ENCODE results near the gene NUDT1. TPM values are rescaled to one million over a fixed set of nuclear protein-coding genes. Genes with fewer than 3 reads are reported as not detected.

NUDT1 gene
- 100 to 1,000 TPM in 1 of 3 donors, 10 to 100 TPM in 2; 83.7 to 105 (median 96.8) TPM for total RNA-seq

DNA sequence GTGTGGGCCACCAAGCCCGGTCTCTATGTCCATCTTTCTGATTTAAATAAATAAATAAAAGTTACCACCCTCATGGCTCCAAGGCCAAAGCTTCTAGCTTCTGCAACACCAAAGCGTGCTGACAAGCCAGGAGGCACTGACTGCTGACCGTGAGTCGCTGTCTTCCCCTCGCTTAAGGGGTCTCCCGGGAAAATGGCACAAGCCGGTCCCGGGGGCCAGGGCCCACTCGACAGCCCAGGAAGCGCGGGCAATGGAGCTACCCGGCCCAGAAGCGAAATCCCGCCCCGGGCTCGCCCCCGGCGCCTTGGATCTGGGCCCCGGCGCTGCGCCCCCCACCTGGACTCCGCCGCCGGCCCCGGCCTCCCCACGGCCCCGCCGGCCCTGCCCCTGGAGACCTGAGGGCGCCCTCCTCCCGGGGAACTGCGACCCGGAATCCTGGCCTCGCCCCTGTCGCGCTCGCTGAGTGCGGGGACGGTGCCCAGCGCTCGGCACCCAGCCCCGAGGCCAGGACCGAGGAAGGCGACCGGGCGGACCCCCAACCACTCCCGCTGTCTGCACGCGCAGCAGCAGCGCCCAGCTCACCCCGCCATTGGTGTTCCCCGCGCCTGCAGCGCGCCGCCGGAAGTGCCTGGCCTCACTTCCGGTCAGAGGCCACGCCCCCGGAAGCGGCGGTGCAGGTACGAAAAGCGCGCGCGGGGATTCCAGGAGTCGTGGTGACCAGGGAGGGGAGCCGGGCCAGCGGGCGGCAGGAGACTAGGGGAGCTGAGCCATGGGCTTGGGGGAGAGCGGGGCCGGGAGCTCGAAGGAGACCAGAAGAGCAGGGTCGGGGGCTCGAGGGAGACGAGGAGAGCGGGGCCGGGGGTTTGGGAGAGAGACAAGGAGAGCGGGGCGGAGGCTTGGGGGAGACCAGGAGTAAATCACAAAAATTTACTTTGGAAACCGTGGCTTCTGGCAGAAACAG, at the start of gene NUDT1, which contains the start of gene MRM2:
Gene NUDT1, plus strand, starts transcription at position 647 of the 961 bp plus-strand sequence. CDS start 2,349 bp downstream, outside the sequence.
Gene MRM2, minus strand, starts transcription at position 626 of the 961 bp plus-strand sequence. Its CDS starts 36 bp downstream, at position 590.
- peak; percentile 58 for DNase-seq
- H3K4me3 Mint-ChIP-seq: peak within 1 kb of the TSS; percentile 95
- H3K36me3 Mint-ChIP-seq (ENCODE audit: insufficient read depth): peaks cover 12% of the 10 kb centered on the region
- no peaks in the 10 kb centered on the region for H3K27me3 Mint-ChIP-seq (ENCODE audit: low read depth)
- no peaks in the 10 kb centered on the region for H3K9me3 Mint-ChIP-seq
- peak; percentile 88 to 90 for ATAC-seq
- peaks cover 12% of the 10 kb centered on the region for H3K4me1 Mint-ChIP-seq (ENCODE audit: low read depth)

DNA sequence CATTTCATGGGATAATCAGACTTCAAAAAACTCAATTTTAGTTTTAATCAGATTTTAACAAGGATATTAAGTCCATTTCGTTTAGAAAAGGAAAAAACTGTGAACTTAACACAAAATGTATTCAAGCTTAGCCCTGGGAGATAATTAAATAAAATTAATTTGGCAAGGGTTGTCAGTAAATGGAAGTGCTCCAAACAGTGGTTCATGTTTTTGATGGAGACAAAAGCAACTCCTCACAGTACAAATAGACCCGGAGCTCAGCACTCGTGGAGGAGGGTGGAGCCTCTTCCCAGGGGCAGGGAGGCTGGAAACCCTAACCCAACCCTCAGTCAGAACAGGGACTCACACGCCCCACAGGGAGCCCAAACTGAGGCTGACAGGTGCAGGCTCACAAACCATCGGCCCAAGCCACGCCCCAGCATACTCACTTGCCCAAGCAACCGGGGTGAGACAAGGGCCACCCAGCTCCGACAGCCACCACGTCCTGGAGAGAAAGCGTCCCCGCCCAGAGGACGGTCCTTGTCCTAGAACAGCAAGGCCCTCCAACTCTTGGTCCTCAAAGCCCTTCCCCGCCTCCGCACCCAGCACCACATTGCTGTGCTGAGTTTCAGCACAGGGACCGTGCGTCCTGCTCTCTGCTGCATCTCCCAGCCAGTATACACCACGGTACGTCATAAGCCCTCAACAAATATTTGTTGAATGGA, 49.0 kb upstream of the NUDT1 start:
- ATAC-seq: no peak
- Mint-ChIP-seq H3K4me1 (ENCODE audit: low read depth) (peaks cover 2% of the 10 kb centered on the region), H3K4me3 (no peak overlapping the region), H3K27me3 (ENCODE audit: low read depth) (no peaks in the 10 kb centered on the region), H3K36me3 (ENCODE audit: insufficient read depth) (peaks cover 55% of the 10 kb centered on the region), H3K9me3 (peaks cover 12% of the 10 kb centered on the region)
- no peak for DNase-seq

DNA sequence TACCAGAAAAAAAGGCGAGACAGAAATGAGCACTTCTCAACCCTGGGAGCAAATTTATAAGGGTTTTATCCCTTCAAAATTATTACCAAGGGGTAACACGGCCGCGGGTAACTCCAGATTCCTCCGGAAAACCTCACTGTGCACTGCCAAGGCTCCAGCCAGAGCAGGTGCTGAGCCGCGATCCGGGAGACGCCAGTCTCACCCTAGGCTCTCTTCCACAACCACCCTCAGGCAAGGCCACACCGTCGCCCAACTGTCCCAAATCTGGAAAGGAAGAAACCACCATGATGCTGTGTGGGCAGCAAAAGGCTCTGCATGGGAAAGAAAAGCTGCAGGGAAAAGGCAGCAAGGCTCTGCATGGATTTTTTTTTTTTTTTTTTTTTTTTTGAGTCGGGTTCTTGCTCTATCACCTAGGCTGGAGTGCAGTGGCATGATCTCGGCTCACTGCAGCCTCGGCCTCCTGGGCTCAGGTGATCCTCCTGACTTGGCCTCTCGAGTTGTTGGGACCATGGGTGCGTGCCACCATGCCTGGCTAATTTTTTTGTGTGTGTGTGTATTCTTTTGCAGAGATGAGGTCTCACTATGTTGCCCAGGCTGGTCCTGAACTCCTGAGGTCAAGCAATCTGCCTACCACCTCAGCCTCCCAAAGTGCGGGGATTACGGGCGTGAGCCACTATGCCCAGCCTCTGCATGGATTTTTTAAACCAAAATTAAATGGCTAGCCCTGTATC, 48.3 kb upstream of the NUDT1 start:
- no peak for ATAC-seq
- peaks cover 7% of the 10 kb centered on the region for H3K9me3 Mint-ChIP-seq
- H3K36me3 Mint-ChIP-seq (ENCODE audit: insufficient read depth): peaks cover 51% of the 10 kb centered on the region

DNA sequence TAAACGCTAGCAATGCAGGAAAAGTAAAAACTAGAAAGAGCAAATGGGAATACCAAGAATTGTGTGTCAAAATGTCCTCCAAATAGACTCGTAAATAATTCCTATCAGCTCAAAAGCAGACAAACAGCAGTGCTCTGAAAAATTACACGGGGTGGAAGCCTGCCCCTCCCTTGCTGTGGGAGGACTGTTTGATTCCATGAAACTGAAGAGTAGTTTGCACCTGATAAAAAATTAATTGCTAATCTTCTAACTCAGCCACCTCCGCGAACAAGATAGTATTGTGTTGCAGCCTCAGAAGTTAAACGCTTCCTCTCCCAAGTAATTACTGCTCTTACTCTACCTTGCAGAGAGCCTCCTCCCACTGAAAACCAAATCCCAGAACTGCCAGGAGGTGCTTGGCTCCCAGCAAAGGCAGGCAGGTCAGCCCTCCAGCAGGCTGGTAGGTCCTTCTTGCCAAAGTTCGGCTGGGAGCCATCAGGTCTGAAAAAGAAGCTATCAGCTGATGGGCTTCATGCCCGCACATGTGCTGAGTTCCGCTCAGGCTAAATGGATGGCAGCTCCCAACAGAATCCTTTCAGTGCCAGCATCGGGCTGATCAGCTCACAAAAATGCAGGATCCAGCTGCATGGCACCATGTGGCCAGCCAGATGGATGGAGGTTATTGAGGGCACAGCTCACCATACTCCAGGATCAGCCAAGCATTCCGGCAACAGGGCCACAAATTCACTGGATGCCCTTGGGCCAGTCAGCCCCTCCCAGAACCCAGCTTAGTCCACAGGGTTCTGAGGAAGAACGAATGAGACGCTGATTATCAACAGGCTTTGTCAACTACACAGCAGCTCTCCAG, 46.4 kb upstream of the NUDT1 start:
- H3K27me3 Mint-ChIP-seq (ENCODE audit: low read depth): no peaks in the 10 kb centered on the region
- no peaks in the 10 kb centered on the region for H3K4me1 Mint-ChIP-seq (ENCODE audit: low read depth)
- no peaks in the 10 kb centered on the region for H3K9me3 Mint-ChIP-seq
- no peak overlapping the region for H3K4me3 Mint-ChIP-seq
- peaks cover 43% of the 10 kb centered on the region for H3K36me3 Mint-ChIP-seq (ENCODE audit: insufficient read depth)
- no peak for DNase-seq
- ATAC-seq: no peak

More for the DNA sequence above, 48.3 kb upstream of the NUDT1 start:
- Mint-ChIP-seq H3K4me1 (ENCODE audit: low read depth) (peaks cover 2% of the 10 kb centered on the region), H3K27me3 (ENCODE audit: low read depth) (no peaks in the 10 kb centered on the region), H3K4me3 (no peak overlapping the region)
- no peak for DNase-seq

- peaks cover 41% of the 10 kb centered on the region for H3K36me3 Mint-ChIP-seq (ENCODE audit: insufficient read depth)
- no peak for ATAC-seq
- no peaks in the 10 kb centered on the region for H3K9me3 Mint-ChIP-seq
- H3K27me3 Mint-ChIP-seq (ENCODE audit: low read depth): no peaks in the 10 kb centered on the region
- no peak for DNase-seq
- no peaks in the 10 kb centered on the region for H3K4me1 Mint-ChIP-seq (ENCODE audit: low read depth)
- no peak overlapping the region for H3K4me3 Mint-ChIP-seq
These were observed 45.3 kb upstream of the NUDT1 start for GRCh38 chr7:2196381-2197378.

DNA sequence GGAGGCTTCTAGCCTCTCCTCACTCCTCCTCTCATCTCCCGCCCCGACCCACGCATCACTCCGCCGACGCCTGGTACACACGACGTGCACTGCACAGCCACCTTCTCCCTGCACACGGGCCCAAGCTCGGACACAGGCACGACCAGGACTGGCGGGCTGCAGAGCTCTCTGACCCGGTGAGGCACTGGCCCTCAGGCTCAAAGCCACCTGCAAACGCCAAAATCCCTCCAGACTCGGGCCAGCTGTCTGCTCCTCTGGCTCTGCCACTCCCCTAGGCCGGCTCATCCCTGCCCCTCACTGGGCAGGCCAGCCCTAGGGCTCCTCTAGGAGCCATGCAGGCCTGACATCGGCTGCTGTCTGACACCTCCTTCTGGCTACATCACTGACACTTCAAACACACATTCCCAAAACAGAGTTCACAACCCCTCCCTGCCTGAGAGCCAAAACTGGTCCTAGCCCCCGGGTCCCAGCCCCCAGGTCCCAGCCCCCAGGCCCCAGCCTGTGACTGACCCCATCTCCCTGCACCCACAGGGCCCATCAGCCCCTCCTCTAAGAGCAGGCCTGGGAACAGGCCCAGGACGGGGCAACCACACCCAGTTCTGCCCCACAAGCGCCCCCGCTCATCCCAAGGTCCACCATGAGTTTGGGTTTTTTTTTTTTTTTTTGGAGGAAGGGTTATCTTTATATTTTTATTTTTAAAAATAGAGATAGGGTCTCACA, 44.4 kb upstream of the NUDT1 start:
- DNase-seq (no peak), ATAC-seq (no peak)
- H3K4me3 Mint-ChIP-seq: no peak overlapping the region
- peaks cover 38% of the 10 kb centered on the region for H3K36me3 Mint-ChIP-seq (ENCODE audit: insufficient read depth)
- no peaks in the 10 kb centered on the region for H3K9me3 Mint-ChIP-seq
- H3K4me1 Mint-ChIP-seq (ENCODE audit: low read depth): no peaks in the 10 kb centered on the region
- no peaks in the 10 kb centered on the region for H3K27me3 Mint-ChIP-seq (ENCODE audit: low read depth)

DNA sequence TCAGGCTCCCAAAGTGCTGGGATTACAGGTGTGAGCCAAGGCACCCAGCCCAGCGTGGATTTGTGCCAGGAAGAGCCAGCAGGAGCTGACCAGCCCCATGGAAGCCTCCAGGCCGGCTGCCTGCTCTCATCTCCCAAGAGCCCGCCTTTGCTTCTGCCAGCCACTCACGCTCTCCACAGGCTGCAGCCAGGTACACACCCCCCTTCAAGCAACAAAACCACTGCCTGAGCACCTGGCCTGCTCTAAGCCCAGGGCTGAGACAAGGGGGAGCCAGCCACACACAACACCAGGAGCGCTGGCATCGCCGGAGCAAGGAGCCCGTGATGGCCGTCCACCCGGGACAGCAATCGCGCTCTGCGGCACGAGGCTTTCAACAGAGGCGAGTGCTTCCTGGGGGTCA, 43.8 kb upstream of the NUDT1 start:
- Mint-ChIP-seq H3K27me3 (ENCODE audit: low read depth) (no peaks in the 10 kb centered on the region), H3K4me1 (ENCODE audit: low read depth) (no peaks in the 10 kb centered on the region), H3K4me3 (no peak overlapping the region), H3K9me3 (no peaks in the 10 kb centered on the region), H3K36me3 (ENCODE audit: insufficient read depth) (peaks cover 36% of the 10 kb centered on the region)
- ATAC-seq: no peak
- no peak for DNase-seq

GRCh38 chr7:2198760-2199159, 43.3 kb upstream of the NUDT1 start:
- H3K4me3 Mint-ChIP-seq: no peak overlapping the region
- H3K27me3 Mint-ChIP-seq (ENCODE audit: low read depth): no peaks in the 10 kb centered on the region
- DNase-seq (no peak), ATAC-seq (no peak)
- H3K36me3 Mint-ChIP-seq (ENCODE audit: insufficient read depth): peaks cover 36% of the 10 kb centered on the region
- no peaks in the 10 kb centered on the region for H3K9me3 Mint-ChIP-seq
- no peaks in the 10 kb centered on the region for H3K4me1 Mint-ChIP-seq (ENCODE audit: low read depth)

DNA sequence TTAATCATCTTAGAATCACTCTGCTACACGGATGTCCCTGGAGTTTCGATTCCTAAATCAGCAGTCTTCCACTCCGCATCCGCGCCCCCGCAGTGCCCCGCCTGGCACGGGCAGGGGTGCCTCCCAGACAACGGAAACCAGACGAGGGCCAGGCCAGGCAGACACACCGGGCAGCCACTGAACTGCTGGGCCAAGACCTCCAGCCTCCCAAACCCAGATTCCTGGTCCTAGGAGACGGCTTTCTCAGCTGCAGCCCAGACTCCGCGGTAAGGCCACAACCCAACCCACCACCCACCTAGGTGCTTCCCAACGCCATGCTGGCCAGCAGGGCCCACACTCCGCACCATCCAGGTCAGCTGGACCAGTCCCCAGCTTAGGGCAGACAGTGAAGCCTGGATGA, 42.5 kb upstream of the NUDT1 start:
- Mint-ChIP-seq H3K4me3 (no peak overlapping the region), H3K27me3 (ENCODE audit: low read depth) (no peaks in the 10 kb centered on the region), H3K4me1 (ENCODE audit: low read depth) (no peaks in the 10 kb centered on the region), H3K36me3 (ENCODE audit: insufficient read depth) (peaks cover 36% of the 10 kb centered on the region), H3K9me3 (no peaks in the 10 kb centered on the region)
- no peak for DNase-seq
- ATAC-seq: no peak

DNA sequence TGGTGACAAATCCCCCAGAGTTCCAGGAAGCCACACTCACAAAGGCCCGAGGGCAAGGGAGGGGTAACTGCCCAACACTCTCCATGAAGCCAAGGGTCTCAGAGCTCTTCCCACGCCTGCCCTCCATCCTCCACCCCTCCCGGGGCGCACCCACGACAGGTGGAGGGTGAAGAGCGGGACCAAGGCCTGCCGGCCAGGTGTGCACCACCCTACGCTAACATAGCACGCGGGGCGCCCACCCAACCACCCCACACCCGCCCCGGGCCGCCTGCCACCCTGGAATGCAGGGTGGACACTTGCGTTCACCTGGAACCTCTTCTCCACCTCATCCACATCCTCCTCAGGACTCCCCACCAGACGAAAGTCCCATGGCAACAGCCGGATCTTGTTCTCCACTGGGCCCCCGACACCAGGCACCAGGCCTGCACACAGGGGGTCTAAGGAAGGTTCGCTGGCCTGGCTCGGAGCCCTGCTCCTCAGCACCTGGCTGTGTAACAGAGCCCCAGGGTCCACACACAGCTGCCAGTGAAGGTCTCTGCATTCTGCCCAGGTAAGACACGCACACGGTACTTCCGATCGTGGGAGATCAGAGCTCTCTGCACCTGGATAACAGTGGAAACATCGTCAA, 42.0 kb upstream of the NUDT1 start:
- no peaks in the 10 kb centered on the region for H3K4me1 Mint-ChIP-seq (ENCODE audit: low read depth)
- H3K36me3 Mint-ChIP-seq (ENCODE audit: insufficient read depth): peaks cover 36% of the 10 kb centered on the region
- no peaks in the 10 kb centered on the region for H3K9me3 Mint-ChIP-seq
- H3K4me3 Mint-ChIP-seq: no peak overlapping the region
- DNase-seq (no peak), ATAC-seq (no peak)
- no peaks in the 10 kb centered on the region for H3K27me3 Mint-ChIP-seq (ENCODE audit: low read depth)

GRCh38 chr7:2200584-2200980, 41.4 kb upstream of the NUDT1 start:
- ATAC-seq: no peak
- Mint-ChIP-seq H3K4me1 (ENCODE audit: low read depth) (no peaks in the 10 kb centered on the region), H3K27me3 (ENCODE audit: low read depth) (no peaks in the 10 kb centered on the region), H3K4me3 (no peak overlapping the region), H3K36me3 (ENCODE audit: insufficient read depth) (peaks cover 33% of the 10 kb centered on the region), H3K9me3 (no peaks in the 10 kb centered on the region)
- DNase-seq: no peak

- no peaks in the 10 kb centered on the region for H3K9me3 Mint-ChIP-seq
- peaks cover 28% of the 10 kb centered on the region for H3K36me3 Mint-ChIP-seq (ENCODE audit: insufficient read depth)
- H3K4me1 Mint-ChIP-seq (ENCODE audit: low read depth): no peaks in the 10 kb centered on the region
These were observed 40.9 kb upstream of the NUDT1 start for GRCh38 chr7:2201128-2201527.

More at GRCh38 chr7:2201128-2201527, 40.9 kb upstream of the NUDT1 start:
- H3K27me3 Mint-ChIP-seq (ENCODE audit: low read depth): no peaks in the 10 kb centered on the region
- ATAC-seq (no peak), DNase-seq (no peak)
- H3K4me3 Mint-ChIP-seq: no peak overlapping the region
